ENCODE results near the gene VWA7. TPM values are rescaled to one million over a fixed set of nuclear protein-coding genes. Genes with fewer than 3 reads are reported as not detected.
A peak's percentile ranks its signal among the peaks of the same experiment; 100 is the strongest.
"Not testable (repeated sequence)": the region's sequence is repeated elsewhere in the genome, so short reads cannot be mapped to it uniquely, and the experiment has no call there.

The VWA7 gene
- polyA plus RNA-seq, 4 donors: 2.9 to 11.9 (median 6.4) TPM

DNA sequence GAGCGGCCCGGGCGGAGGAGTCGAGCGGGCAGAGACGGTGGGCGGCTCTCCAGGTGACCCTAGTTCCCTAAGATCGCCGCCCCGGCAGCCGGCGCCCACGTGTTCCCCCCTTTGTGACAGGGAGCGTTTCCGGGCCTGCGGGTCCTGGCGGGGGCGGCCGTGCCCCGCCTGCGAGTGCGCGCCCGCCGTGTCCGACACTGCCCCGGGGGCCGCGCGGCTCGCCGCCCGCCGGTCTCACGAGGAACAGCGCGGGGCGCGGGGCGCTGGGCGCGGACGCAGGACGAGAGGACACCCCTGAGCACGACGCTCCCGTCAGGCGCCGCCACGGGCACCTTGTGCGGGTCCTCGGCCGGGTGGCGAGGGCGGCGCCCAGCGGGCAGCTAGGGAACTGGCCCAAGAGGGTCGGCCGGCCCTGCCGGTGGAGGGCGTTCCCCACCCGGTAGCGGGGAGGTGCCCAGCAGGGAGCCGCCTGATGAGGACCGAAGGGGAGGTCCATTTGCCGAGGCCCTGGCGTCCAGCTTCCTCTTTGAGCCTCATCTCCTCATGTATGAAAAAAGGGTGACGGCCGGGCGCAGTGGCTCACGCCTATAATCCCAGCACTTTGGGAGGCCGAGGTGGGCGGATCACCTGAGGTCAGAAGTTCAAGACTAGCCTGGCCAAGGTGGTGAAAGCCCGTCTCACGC lies 18.6 kb upstream of the VWA7 start, which contains the start of gene VARS1:
TSS of gene VARS1 (minus strand) at position 137 of the 683 bp plus-strand sequence. CDS start 535 bp downstream, outside the sequence.
- DNase-seq (peak; percentile 92 to 96), FAIRE-seq (no peak)
- WGBS, 3 donors: 0 to 1% (median 1%) methylated on average over 46 to 75 of the region's 75 CpGs
- peaks cover 0 to 5% (median 2%) of the 10 kb centered on the region in 3 donors for H3K4me1 ChIP-seq (ENCODE audit: control insufficient read depth in 3 of 3, insufficient read depth in 2 of 3, low read depth in 1 of 3, low read length in 2 of 3)
- no peaks in the 10 kb centered on the region for H3K9me3 ChIP-seq (ENCODE audit: control insufficient read depth in 2 of 2, insufficient read depth in 1 of 2, low read depth in 1 of 2, low read length in 1 of 2)
- H3K36me3 ChIP-seq (ENCODE audit: control insufficient read depth in 3 of 3, insufficient read depth in 2 of 3, low read depth in 1 of 3, low read length in 3 of 3): peaks cover 0 to 42% (median 6%) of the 10 kb centered on the region in 3 donors
- H3K27ac ChIP-seq (ENCODE audit: low read depth in 1 of 3, low read length in 2 of 3): peak within 1 kb of the TSS; percentile 86 to 99 (median 93)
- peak within 1 kb of the TSS; percentile 79 to 98 (median 83) for H3K4me3 ChIP-seq (ENCODE audit: low read depth in 1 of 3, low read length in 3 of 3)
- H3K27me3 ChIP-seq (ENCODE audit: control insufficient read depth in 3 of 3, insufficient read depth in 3 of 3, low read length in 3 of 3): no peaks in the 10 kb centered on the region

DNA sequence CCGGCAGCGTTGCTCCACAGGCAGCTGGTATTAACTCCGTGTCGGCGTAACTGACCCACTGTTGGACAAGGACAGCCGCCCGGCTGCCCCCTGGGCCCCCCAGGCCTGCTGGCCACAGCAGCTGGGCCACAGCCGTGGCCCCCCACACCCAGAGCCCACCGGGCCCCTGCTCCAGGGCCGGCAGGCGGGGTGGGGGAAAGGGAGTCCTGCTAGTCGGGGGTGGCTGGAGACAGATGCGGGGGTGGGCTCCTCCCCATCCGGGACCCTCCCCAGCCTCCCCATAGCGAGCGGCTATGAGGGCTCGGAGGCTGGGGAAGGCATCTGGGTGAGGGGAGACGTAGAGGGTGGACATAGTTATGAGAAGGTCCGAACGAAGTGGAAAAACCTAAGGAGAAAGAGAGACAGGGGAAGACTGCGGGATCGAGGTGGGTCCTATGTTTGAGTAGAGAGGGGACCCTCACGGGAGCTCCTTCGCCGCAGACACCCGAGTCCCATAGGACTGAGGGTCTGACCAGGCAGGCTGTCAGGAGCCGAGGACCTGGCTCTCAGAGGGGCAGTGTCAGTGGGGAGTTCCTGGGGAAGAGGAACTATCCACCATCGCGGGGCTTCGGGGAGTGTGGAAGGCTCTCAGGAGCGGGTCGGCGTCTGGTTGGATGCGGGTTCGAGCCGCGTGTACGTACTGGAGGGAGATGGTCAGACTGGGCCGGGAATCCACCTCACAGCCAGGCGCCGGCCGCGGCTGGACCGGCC lies 17.9 kb upstream of the VWA7 start:
- no peak for DNase-seq
- WGBS, 3 donors: 0 to 1% (median 1%) methylated on average over 41 to 44 of the region's 44 CpGs
- no peak for FAIRE-seq

DNA sequence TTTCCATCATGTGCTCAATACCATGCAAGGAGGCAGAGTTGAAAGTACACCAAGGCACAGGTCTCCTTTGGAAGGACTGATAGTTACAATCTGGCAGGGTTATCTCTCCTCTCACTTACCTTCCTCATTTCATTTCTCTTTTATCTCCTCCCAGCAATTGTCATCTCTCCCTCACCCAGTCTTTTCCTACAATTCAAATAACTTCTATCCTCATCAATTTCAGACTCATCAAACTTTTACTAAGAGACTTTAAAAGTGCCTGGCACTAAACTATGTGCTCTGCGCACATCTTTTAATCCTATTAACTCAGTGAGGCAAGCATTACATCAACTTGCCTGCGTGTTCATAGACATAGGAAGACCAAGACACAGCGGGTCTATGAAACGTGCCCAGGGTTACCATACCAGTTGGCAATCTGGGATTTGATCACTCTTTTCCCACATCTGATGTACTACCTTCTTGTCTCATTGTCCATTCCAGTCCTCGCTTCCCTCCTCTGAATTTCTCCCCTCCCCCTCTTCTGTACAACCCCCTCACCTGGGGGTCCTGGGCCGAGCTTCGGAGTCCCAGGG lies 17.3 kb upstream of the VWA7 start:
- WGBS, 3 donors: 2 to 13% (median 3%) methylated on average over 7 of the region's 7 CpGs
- no peak for FAIRE-seq

More for the DNA sequence above, 17.9 kb upstream of the VWA7 start:
- Histone ChIP-seq H3K4me1 (ENCODE audit: control insufficient read depth in 3 of 3, insufficient read depth in 2 of 3, low read depth in 1 of 3, low read length in 2 of 3) (peaks cover 0 to 5% (median 2%) of the 10 kb centered on the region in 3 donors), H3K36me3 (ENCODE audit: control insufficient read depth in 3 of 3, insufficient read depth in 2 of 3, low read depth in 1 of 3, low read length in 3 of 3) (peaks cover 0 to 47% (median 6%) of the 10 kb centered on the region in 3 donors), H3K9me3 (ENCODE audit: control insufficient read depth in 2 of 2, insufficient read depth in 1 of 2, low read depth in 1 of 2, low read length in 1 of 2) (no peaks in the 10 kb centered on the region), H3K4me3 (ENCODE audit: low read depth in 1 of 3, low read length in 3 of 3) (peak overlapping the region; percentile 79 to 98 (median 83)), H3K27me3 (ENCODE audit: control insufficient read depth in 3 of 3, insufficient read depth in 3 of 3, low read length in 3 of 3) (no peaks in the 10 kb centered on the region), H3K27ac (ENCODE audit: low read depth in 1 of 3, low read length in 2 of 3) (peak overlapping the region; percentile 86 to 99 (median 93))

DNA sequence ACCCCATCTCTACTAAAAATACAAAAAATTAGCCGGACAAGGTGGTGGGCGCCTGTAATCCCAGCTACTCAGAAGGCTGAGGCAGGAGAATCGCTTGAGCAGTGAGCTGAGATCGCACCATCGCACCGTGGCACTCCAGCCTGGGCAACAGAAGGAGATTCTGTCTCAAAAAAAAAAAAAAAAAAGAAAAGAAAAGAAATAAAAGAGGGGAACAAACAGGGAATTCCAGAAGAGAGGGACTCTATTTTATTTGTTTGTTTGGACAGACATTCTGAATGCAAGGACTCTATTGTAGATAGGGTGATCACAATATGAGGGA lies 16.8 kb upstream of the VWA7 start:
- FAIRE-seq; H3K27ac ChIP-seq (ENCODE audit: low read depth in 1 of 3, low read length in 2 of 3); H3K27me3 ChIP-seq (ENCODE audit: control insufficient read depth in 3 of 3, insufficient read depth in 3 of 3, low read length in 3 of 3); H3K9me3 ChIP-seq (ENCODE audit: control insufficient read depth in 2 of 2, insufficient read depth in 1 of 2, low read depth in 1 of 2, low read length in 1 of 2); H3K4me3 ChIP-seq (ENCODE audit: low read depth in 1 of 3, low read length in 3 of 3); H3K4me1 ChIP-seq (ENCODE audit: control insufficient read depth in 3 of 3, insufficient read depth in 2 of 3, low read depth in 1 of 3, low read length in 2 of 3); DNase-seq: not testable (repeated sequence)
- WGBS, 3 donors: 93 to 96% (median 95%) methylated on average over 6 of the region's 6 CpGs
- H3K36me3 ChIP-seq (ENCODE audit: control insufficient read depth in 3 of 3, insufficient read depth in 2 of 3, low read depth in 1 of 3, low read length in 3 of 3): peaks cover 0 to 49% (median 6%) of the 10 kb centered on the region in 3 donors

More for the DNA sequence above, 17.3 kb upstream of the VWA7 start:
- H3K4me1 ChIP-seq (ENCODE audit: control insufficient read depth in 3 of 3, insufficient read depth in 2 of 3, low read depth in 1 of 3, low read length in 2 of 3): peaks cover 0 to 5% (median 2%) of the 10 kb centered on the region in 3 donors
- H3K9me3 ChIP-seq (ENCODE audit: control insufficient read depth in 2 of 2, insufficient read depth in 1 of 2, low read depth in 1 of 2, low read length in 1 of 2): no peaks in the 10 kb centered on the region
- no peaks in the 10 kb centered on the region for H3K27me3 ChIP-seq (ENCODE audit: control insufficient read depth in 3 of 3, insufficient read depth in 3 of 3, low read length in 3 of 3)
- peak overlapping the region; percentile 86 to 99 (median 93) for H3K27ac ChIP-seq (ENCODE audit: low read depth in 1 of 3, low read length in 2 of 3)
- peaks cover 0 to 51% (median 6%) of the 10 kb centered on the region in 3 donors for H3K36me3 ChIP-seq (ENCODE audit: control insufficient read depth in 3 of 3, insufficient read depth in 2 of 3, low read depth in 1 of 3, low read length in 3 of 3)
- H3K4me3 ChIP-seq (ENCODE audit: low read depth in 1 of 3, low read length in 3 of 3): peak overlapping the region; percentile 79 to 98 (median 83)
- DNase-seq: peak; percentile 32 to 48

DNA sequence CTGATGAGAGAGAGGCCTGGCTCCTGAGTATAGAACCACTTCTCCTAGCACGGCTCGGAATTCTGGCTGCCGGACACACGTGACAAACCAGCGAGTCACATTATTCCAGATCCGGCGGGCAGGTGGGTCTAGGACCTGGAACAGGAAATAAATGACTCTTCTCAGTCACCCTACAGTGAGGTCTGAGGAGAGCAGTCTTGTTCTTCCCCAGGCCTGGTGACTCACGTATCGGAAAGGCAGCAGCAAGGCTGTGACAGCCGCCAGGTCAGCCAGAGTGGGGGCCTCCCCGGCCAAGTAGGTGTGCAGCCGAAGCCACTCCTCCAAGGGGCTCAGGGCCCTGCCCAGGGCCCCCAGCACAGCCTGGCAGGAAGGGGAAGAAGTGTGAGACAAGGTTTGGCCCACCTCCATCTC lies 15.6 kb upstream of the VWA7 start:
- Histone ChIP-seq H3K27ac (ENCODE audit: low read depth in 1 of 3, low read length in 2 of 3) (no peak overlapping the region), H3K4me1 (ENCODE audit: control insufficient read depth in 3 of 3, insufficient read depth in 2 of 3, low read depth in 1 of 3, low read length in 2 of 3) (peaks cover 0 to 5% (median 2%) of the 10 kb centered on the region in 3 donors), H3K4me3 (ENCODE audit: low read depth in 1 of 3, low read length in 3 of 3) (no peak overlapping the region), H3K27me3 (ENCODE audit: control insufficient read depth in 3 of 3, insufficient read depth in 3 of 3, low read length in 3 of 3) (no peaks in the 10 kb centered on the region), H3K36me3 (ENCODE audit: control insufficient read depth in 3 of 3, insufficient read depth in 2 of 3, low read depth in 1 of 3, low read length in 3 of 3) (peaks cover 0 to 48% (median 6%) of the 10 kb centered on the region in 3 donors), H3K9me3 (ENCODE audit: control insufficient read depth in 2 of 2, insufficient read depth in 1 of 2, low read depth in 1 of 2, low read length in 1 of 2) (no peaks in the 10 kb centered on the region)
- FAIRE-seq: no peak
- no peak for DNase-seq
- WGBS, 3 donors: 86 to 94% (median 89%) methylated on average over 8 to 12 of the region's 12 CpGs

DNA sequence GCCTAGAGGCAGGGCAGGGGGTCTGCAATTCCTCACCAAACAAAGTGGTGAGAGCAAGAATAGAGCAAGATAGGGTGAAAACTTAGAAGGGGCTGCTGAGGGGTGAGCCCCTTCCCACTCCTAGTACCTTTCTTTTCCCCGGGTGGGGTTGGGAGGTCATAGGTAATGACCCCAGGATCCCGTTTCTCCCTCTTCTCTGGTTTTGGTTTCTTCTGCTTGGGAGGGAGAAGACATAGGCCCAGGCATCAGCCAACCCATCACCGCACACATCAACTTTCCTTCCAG lies 14.9 kb upstream of the VWA7 start:
- peaks cover 0 to 45% (median 6%) of the 10 kb centered on the region in 3 donors for H3K36me3 ChIP-seq (ENCODE audit: control insufficient read depth in 3 of 3, insufficient read depth in 2 of 3, low read depth in 1 of 3, low read length in 3 of 3)
- WGBS, 3 donors: 78 to 95% (median 79%) methylated on average over 3 of the region's 3 CpGs
- H3K9me3 ChIP-seq (ENCODE audit: control insufficient read depth in 2 of 2, insufficient read depth in 1 of 2, low read depth in 1 of 2, low read length in 1 of 2): no peaks in the 10 kb centered on the region
- no peak overlapping the region for H3K4me3 ChIP-seq (ENCODE audit: low read depth in 1 of 3, low read length in 3 of 3)
- no peak overlapping the region for H3K27ac ChIP-seq (ENCODE audit: low read depth in 1 of 3, low read length in 2 of 3)
- H3K4me1 ChIP-seq (ENCODE audit: control insufficient read depth in 3 of 3, insufficient read depth in 2 of 3, low read depth in 1 of 3, low read length in 2 of 3): peaks cover 0 to 5% (median 2%) of the 10 kb centered on the region in 3 donors
- H3K27me3 ChIP-seq (ENCODE audit: control insufficient read depth in 3 of 3, insufficient read depth in 3 of 3, low read length in 3 of 3): no peaks in the 10 kb centered on the region
- FAIRE-seq (no peak), DNase-seq (no peak)

DNA sequence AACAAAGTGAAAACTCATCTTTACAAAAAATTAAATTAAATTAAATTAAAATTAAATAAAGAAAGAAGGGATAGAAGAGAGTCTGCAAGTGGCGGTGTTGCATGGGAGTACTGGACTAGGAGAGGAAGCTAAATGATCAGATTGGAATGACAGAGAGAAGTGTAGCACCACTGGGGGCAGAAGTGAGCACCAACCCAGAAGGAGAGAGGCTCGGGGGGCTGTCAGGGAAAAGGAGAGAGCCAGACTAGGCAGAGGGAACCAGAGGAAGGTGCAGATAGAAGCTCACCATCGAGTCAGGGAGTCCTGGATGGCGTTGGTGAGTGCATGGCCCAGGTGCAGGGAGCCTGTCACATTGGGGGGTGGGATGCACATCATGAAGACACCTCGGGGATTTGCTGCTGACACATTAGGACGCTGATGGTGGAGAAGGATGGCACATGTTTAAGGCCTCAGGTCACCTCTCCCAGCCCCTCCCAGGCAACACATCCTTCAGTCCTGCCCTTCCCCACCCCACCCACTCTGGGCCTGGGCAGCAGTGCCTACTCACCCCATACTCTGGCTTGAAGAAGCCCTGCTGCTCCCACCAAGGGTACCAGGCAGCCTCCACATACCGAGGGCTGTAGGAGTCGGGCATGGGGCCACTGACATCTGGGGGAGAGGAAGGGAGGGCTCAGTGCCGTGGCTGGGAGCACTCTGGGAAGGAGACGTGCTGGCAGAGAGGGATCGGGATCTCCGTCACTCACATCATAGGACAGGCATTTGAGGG lies 14.4 kb upstream of the VWA7 start:
- DNase-seq (peak in 1 of 2 donors; percentile 61), FAIRE-seq (no peak)
- Histone ChIP-seq H3K27ac (ENCODE audit: low read depth in 1 of 3, low read length in 2 of 3) (no peak overlapping the region), H3K4me1 (ENCODE audit: control insufficient read depth in 3 of 3, insufficient read depth in 2 of 3, low read depth in 1 of 3, low read length in 2 of 3) (peaks cover 0 to 5% (median 2%) of the 10 kb centered on the region in 3 donors), H3K27me3 (ENCODE audit: control insufficient read depth in 3 of 3, insufficient read depth in 3 of 3, low read length in 3 of 3) (no peaks in the 10 kb centered on the region), H3K9me3 (ENCODE audit: control insufficient read depth in 2 of 2, insufficient read depth in 1 of 2, low read depth in 1 of 2, low read length in 1 of 2) (no peaks in the 10 kb centered on the region), H3K36me3 (ENCODE audit: control insufficient read depth in 3 of 3, insufficient read depth in 2 of 3, low read depth in 1 of 3, low read length in 3 of 3) (peaks cover 0 to 48% (median 6%) of the 10 kb centered on the region in 3 donors), H3K4me3 (ENCODE audit: low read depth in 1 of 3, low read length in 3 of 3) (no peak overlapping the region)
- WGBS, 3 donors: 71 to 75% (median 74%) methylated on average over 11 to 12 of the region's 12 CpGs

DNA sequence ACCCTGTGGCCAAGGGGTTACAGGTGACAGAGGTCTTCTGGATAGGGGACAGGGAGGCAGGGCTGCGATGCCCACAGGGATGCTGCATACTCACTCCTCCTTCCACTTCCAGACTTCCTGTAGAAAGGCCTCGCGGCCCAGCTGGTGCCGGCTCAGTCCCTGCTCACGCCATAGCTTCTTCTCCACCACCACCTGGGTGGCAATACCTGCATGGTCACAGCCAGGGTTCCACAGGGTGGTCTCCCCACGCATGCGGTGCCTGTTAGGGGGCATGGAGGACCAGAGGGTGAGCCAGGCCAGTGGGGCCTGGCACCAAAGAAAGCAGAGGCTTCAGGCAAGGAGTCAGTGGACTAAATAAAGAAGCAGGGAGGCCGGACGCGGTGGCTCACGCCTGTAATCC lies 8.3 kb upstream of the VWA7 start:
- FAIRE-seq (no peak), DNase-seq (no peak)
- Histone ChIP-seq H3K4me1 (ENCODE audit: control insufficient read depth in 3 of 3, insufficient read depth in 2 of 3, low read depth in 1 of 3, low read length in 2 of 3) (no peaks in the 10 kb centered on the region), H3K4me3 (ENCODE audit: low read depth in 1 of 3, low read length in 3 of 3) (no peak overlapping the region), H3K27me3 (ENCODE audit: control insufficient read depth in 3 of 3, insufficient read depth in 3 of 3, low read length in 3 of 3) (no peaks in the 10 kb centered on the region), H3K27ac (ENCODE audit: low read depth in 1 of 3, low read length in 2 of 3) (no peak overlapping the region), H3K36me3 (ENCODE audit: control insufficient read depth in 3 of 3, insufficient read depth in 2 of 3, low read depth in 1 of 3, low read length in 3 of 3) (peaks cover 0 to 81% (median 13%) of the 10 kb centered on the region in 3 donors), H3K9me3 (ENCODE audit: control insufficient read depth in 2 of 2, insufficient read depth in 1 of 2, low read depth in 1 of 2, low read length in 1 of 2) (no peaks in the 10 kb centered on the region)
- 95 to 96% (median 95%) methylated on average over 11 of the region's 11 CpGs for WGBS, 3 donors

Measured in small intestine (tissue), 7 donors.